ENCODE measurements around the gene SLC38A8. TPM values are rescaled to one million over a fixed set of nuclear protein-coding genes. Genes with fewer than 3 reads are reported as not detected.
A peak's percentile ranks its signal among the peaks of the same experiment; 100 is the strongest.

The SLC38A8 gene
- total RNA-seq, 1 donor from 2014 or later: 3.1 TPM

DNA sequence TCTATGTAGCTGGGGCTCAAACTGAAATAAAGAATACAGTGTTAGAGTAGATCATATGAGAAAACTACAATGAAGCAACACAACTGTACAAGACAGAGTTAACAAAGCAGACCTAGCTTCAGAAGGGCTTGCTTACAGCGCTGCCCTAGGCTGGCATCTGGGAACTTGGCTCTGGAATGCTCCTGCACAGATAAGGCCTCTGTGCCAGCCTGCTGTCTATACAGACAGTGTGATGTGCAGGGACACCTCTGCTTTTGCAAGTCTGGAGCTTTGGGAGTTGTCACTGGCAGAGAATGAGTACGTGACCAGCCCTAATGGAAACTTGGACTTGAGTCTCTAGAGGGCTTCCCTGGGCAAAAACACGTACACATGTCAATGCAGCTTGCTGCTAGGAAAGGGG lies 32.1 kb upstream of the SLC38A8 start:
- no peak for DNase-seq (ENCODE audit: missing footprints)

DNA sequence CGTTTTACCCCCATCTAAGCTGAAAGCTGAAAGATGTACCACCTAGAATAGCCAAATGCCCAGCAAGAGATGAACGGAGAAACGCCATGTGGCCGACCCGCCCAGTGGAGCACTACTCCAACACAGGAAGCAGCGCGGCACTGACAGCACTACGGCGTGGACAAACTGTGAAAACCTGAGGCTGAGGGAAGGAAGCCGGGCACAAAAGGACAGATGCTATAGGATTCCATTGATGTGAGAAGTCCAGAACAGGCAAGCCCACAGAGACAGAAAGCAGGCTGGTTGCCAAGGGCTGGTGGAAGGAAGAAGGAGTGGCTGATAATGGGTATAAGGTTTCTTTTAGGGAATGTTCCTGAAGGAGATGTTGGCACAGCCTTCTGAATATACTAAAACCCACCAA lies 29.4 kb upstream of the SLC38A8 start:
- ATAC-seq (no peak), DNase-seq (ENCODE audit: missing footprints) (no peak)
- intact Hi-C loops (cut with DNase I): no loop called here

More for the DNA sequence above, 32.1 kb upstream of the SLC38A8 start:
- peak; percentile 95 for ATAC-seq
- intact Hi-C loops (cut with DNase I): no loop called here

DNA sequence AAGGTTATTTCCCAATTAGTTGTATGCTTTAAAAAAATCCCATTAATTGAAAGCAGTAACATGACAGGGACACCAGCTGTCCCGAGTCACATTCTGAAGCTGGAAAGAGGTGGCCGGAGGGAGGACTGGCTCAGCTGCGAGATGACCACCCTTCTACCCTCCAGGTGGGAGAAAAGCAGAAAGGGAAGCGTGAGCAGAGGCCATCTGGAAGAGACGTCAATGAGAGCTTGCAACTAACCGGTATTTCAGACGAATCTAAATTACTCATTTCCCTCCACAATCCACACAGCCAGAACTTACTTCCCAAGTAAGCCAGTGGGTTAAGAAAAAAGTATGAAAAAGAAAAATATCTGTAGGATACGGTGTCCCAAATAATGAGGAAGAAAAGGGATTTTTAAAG lies 28.5 kb upstream of the SLC38A8 start:
- intact Hi-C loops (cut with DNase I): no loop called here
- DNase-seq (ENCODE audit: missing footprints) (no peak), ATAC-seq (no peak)

DNA sequence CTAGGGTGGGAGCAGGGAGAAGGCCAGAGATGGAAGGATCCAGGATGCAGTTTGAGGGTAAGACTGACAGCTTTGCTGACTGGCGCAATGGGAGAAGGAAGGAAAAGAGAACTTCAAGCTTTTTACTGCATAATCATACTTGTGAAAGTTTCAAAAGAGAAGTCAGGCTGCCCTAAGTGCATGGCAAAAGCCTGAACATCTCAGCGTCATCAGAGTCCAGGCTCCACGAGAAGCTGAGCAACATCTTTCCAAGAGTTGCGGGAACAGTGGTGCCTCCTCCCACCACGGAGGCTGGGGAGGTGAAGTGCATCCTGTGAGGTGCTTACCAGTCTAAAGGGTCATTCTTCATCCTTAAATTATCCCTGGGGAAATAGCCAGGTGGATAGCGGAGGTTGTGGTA lies 26.9 kb upstream of the SLC38A8 start:
- ATAC-seq: no peak
- intact Hi-C loops (cut with DNase I): no loop called here

DNA sequence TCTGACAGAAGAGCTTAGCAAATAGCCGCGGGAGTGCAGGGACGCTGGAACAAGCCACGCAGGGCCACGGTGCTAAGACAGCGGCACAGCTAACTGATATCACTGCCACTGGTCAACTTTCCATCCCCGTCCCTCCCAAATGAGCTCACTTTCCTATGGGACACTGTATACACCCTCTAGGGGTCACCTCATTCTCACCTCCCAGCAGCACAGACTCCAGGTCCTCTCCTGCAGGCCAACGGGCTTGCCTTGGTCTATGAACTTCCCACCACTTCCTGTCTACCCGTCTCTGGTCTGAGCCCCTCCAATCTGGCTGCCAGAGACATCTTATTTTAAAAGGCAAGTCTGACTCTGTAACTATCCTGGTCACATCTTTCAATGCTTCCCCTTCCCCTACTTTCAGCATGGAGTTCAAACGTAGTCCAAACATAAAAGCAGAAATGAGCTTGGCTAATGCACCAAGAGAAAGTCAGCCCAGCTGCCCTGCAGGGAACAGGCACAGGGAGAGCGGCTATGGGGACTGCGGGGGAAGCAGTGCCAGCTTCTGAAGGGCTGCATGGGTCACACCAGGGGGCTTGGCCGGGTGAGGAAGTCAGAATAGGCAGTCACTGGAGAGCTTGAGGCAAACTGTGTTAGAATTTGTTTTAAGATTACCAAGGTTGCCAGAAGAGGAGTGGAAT lies 26.3 kb upstream of the SLC38A8 start:
- ATAC-seq (no peak), DNase-seq (ENCODE audit: missing footprints) (no peak)
- intact Hi-C loops (cut with DNase I): no loop called here

More for the DNA sequence above, 26.9 kb upstream of the SLC38A8 start:
- no peak for DNase-seq (ENCODE audit: missing footprints)

DNA sequence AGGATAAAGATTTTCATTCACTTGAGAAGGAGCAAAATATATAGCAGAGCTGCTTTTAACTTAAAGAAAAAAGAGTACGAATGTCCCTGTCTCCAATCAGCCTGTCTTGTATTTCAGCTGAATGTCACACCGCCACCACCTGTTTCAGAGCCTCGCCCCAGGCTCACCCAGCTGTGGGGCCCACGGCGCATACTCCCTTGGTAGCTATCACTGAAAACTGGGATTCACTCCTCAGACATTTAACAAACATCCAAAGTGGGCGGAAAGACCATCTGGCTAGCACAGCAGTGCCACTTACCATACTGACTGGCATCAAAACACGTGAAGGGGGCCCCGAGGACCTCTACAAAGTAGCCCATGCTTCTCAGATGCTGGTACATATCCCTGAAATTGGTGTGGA lies 25.4 kb upstream of the SLC38A8 start:
- ATAC-seq (no peak), DNase-seq (ENCODE audit: missing footprints) (no peak)
- intact Hi-C loops (cut with DNase I): no loop called here

DNA sequence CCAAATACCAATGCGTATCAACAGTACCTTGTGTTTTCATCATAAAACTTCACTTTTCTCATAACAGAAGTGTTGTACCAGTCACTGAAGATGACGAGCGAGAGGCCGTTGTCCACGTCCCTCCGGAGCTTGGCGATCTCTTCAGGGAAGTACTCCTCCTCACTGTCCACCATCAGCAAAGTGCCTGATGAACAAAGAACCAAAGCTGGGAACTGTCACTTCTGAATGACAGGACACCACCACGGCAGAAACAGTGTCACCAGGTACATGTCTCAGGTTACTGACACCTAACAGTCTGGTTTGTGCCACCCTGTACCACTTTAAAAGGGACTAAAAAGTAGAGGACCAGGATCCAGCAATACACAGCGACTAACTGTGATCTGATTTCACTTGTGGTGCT lies 25.0 kb upstream of the SLC38A8 start:
- ATAC-seq (no peak), DNase-seq (ENCODE audit: missing footprints) (no peak)
- intact Hi-C loops (cut with DNase I): no loop called here

DNA sequence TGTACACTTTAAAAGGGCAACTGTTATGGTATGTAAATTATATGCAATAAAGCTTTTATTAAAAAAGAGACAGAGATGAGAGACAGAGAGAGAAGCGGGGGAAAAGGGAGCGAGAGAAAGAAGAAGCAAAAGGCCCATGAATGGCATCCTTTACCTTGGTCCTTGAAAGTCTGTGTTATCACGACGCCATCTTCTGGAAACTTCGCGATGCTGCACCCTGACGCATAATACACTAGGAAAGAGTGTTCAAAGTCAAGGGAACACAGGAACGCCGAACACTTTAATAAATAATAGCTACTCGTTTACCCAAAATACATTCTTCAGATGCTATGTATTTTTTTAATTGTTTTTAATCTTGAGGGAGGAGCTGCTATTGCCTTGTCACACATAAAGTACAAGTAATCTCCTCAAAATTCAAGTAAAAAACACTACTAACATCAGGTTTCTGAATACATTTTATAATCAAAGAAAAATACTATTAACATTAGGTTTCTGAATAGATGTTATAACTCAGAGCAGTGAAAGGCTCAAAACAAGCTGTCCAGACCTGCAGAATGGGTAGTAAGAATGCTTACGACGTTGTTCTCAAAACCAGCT lies 23.0 kb upstream of the SLC38A8 start:
- peak; percentile 42 for ATAC-seq
- DNase-seq (ENCODE audit: missing footprints): no peak

DNA sequence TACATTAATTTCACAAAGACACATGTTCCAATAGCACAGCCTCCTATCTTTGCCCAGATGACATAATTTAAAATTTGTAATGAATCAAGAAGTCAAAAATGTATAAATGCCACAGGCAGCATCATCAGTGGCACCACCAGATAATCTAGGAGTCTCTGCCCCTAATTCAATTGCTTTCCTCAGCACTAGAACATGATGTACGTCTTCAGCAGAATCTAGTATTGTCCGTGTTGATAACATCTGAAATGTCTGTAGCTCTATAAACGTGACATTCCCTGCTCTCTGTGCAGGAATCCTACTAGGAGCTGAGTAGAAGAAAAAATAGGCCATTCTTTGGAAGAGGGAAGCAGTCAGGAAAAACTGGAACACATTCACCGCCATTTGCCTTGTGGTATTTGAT lies 21.4 kb upstream of the SLC38A8 start:
- DNase-seq (ENCODE audit: missing footprints) (no peak), ATAC-seq (no peak)
- intact Hi-C loops (cut with DNase I): loop anchor here (1.0 to 5.0 kb wide), 2 partner anchors 96 to 237 kb away; partner anchors contain the start of gene NECAB2

More for the DNA sequence above, 23.0 kb upstream of the SLC38A8 start:
- intact Hi-C loops (cut with DNase I): no loop called here

DNA sequence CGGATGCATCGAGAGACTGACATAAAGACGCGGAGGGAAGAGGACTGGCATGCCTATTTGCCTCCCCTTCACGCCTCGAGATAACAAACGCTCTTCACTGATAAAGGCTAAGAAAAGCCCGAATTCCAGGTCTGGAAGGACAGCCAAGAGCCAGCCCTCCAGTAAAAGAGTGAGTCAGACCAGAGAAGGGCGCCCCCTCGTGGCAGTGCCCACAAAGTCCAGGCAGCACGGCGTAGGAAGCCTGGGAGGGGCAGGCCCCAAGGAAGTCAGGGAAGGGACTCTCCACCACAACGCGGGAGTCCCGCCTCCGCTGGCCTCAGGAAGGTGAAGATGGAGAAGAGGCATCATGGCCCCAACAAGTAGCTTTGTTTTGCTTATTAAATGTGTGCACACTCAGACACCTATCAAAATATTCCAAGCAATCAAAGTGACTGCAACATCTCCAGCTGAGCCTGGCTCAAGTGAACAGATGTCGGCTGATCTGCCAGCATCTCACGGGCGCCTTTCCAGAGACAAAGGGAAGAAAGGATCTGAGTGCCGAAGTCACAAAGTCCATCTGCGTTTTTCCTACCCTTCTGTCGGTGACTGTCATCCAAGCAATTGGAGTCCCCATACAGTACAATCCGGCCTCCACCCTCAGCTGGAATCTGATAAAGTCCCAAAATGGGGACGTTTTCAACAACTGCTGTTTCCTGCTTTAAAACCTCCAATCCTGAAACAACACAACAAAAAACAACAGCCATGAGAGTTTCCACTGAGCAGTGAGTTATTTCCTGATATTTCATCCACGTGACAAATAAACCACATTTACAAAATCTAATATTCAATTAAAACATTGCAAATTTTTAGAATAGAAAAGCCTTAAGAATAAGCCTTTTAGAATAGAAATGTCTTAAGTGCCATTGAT lies 20.4 kb upstream of the SLC38A8 start:
- peak; percentile 82 for ATAC-seq
- peak; percentile 91 for DNase-seq (ENCODE audit: missing footprints)
- intact Hi-C loops (cut with DNase I): loop anchor here (1.0 to 5.0 kb wide), 2 partner anchors 95 to 236 kb away; partner anchors contain the start of gene NECAB2

DNA sequence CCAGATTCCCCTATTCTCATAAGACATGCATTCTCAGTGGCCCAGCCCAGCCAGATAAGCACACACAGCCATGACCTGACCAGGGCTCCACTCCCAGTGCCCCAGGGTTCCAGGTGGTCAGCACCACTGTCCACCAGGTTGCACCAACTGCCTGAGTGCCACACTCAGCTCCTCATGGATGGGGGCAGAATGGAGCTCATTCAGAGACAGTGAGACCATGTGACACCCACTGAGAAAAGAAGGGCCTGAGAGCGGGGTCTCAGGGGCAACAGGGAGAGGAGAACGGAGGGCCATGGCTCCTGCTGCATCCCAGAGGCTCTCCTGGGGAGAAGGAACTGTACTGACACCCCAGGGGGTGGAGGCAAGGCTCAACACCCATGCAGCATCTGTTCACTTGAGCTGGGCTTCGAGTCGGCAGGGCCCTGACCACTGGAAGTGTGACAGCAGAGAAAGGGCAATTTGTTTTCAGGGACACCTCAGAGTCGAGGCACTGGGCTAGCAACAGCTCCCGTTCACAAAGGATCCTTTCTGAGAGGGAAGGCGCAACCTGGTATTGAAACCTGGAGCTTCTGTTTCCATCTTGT lies 18.7 kb upstream of the SLC38A8 start:
- ATAC-seq (no peak), DNase-seq (ENCODE audit: missing footprints) (no peak)
- intact Hi-C loops (cut with DNase I): loop anchor here (5.0 kb wide), 1 partner anchor 234 kb away; no protein-coding TSS in a partner anchor

DNA sequence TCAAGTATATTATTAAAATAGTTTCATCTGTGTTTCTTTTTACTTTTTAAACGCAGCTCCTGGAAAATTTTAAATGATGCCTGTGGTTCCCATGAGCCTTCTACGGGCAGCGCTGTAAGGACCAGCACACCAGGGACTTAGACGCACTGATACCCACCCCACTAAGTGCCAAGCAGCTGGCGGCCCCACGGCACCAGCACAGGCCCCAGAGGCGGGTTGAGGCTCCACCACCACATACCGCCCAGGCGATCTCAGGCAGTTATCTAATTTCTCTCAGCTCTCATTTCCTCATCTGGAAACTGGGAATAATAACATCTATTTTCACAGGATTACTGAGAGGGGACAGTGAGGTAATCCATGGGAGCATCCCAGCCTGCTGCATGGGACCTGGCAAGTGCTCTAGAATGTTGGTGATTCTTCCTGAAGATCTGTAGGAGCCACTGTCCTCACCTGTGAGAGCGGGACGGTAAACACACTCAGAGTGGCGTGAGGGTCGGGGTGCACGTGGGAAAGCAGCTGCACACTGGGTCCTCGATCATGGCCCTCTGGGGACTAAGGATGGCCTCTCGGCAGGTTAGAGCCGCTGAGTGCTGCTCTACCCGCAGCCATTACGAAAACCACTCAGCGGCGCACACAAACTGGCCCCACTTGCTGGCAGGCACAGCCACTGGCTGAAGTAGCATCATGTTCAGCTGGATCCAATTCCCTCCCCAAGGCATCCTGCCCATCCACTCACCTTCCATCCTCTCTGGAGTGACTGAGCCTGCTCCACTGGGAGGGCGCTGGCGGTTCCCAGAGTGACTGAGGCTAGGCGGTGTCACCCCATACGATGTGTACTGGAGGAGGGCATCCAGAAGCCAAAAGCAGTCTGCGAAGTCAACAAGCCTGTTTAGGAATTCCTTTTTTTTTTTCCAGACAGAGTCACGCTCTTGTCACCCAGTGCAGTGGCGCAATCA lies 17.6 kb upstream of the SLC38A8 start:
- no peak for DNase-seq (ENCODE audit: missing footprints)
- no peak for ATAC-seq
- intact Hi-C loops (cut with DNase I): loop anchor here (5.0 kb wide), 2 partner anchors 158 to 233 kb away; no protein-coding TSS in a partner anchor

DNA sequence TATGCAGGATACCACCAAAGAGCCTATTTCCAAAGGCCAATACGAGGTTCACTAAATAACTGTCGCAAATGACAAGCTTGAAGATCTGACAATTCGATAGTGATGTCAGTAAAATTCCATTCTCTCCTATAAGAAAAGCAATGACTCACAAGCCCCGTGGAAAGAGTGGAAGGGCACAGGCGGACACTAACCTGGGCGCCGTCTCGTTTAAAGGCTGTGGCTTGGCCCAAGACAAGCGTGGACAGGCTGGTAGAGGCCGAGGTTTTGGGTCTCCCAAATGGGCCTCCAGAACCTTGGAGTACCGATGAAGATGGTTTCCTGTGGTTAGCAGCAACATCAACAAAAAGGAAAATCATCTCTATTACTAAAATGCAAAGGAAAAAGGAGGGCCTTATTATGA lies 16.5 kb upstream of the SLC38A8 start:
- DNase-seq (ENCODE audit: missing footprints) (no peak), ATAC-seq (no peak)
- intact Hi-C loops (cut with DNase I): loop anchor here (5.0 kb wide), 1 partner anchor 157 kb away; no protein-coding TSS in a partner anchor

DNA sequence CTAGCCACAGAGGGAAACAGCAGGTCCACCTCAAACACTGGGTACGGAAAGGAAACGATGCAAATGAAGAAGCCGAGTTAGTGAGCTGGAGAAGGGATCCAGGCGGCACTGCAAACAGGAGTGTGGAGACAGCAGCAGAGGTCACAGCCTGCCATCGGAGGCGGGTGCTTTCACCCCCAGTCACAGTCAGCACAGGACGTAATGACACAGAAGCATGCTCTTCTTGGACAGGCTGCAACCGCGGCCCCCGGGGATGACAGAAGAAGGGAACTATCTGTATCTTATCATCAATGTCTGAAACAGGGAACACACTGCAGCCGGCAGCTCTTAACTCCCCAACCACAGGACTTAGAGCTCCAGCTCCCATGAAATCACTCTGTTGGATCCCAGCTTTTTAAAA lies 16.1 kb upstream of the SLC38A8 start:
- intact Hi-C loops (cut with DNase I): loop anchor here (5.0 kb wide), 1 partner anchor 156 kb away; no protein-coding TSS in a partner anchor
- DNase-seq (ENCODE audit: missing footprints) (no peak), ATAC-seq (peak; percentile 80)

DNA sequence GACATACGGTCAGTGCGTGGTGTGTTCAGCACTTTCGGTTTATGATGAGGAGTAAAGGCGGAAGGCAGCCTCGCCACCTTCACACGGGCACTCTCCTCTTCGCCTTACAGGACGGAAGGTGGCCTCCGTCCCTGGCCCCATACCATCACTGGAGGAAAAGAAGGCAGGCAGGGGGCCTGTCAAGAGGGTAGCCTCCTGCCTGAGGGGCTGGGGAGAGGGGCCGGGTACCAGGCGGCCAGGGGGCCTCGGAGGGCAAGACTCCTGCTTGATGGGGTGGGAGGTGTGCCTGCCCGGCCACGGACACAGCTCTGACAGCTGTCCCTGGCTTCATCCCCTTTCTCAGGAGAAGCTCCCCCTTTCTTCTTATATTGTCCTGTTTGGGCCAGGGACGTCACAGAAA lies 15.6 kb upstream of the SLC38A8 start:
- DNase-seq (ENCODE audit: missing footprints) (no peak), ATAC-seq (no peak)
- intact Hi-C loops (cut with DNase I): loop anchor here (5.0 kb wide), 1 partner anchor 156 kb away; no protein-coding TSS in a partner anchor

DNA sequence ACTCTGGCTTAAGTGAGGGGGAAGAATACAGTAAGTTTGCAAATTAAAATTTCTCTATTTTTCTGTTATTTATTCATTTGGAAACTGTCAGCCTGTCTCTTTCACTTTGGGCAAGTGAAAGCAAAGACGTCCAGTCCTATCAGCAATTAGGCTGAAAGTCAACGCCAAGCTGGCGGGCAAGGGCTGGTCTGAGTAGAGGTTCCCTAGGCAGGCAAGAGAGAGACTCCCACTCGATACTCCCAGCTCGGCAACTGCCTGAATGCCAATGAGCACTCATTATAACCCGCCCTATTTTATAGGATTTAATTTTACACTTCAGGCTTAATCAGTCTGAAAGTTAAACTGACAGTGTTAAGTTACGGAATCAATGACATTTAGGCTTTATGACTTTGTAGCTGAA lies 14.3 kb upstream of the SLC38A8 start:
- ATAC-seq (peak; percentile 43), DNase-seq (ENCODE audit: missing footprints) (no peak)
- intact Hi-C loops (cut with DNase I): loop anchor here (5.0 kb wide), 1 partner anchor 155 kb away; no protein-coding TSS in a partner anchor

DNA sequence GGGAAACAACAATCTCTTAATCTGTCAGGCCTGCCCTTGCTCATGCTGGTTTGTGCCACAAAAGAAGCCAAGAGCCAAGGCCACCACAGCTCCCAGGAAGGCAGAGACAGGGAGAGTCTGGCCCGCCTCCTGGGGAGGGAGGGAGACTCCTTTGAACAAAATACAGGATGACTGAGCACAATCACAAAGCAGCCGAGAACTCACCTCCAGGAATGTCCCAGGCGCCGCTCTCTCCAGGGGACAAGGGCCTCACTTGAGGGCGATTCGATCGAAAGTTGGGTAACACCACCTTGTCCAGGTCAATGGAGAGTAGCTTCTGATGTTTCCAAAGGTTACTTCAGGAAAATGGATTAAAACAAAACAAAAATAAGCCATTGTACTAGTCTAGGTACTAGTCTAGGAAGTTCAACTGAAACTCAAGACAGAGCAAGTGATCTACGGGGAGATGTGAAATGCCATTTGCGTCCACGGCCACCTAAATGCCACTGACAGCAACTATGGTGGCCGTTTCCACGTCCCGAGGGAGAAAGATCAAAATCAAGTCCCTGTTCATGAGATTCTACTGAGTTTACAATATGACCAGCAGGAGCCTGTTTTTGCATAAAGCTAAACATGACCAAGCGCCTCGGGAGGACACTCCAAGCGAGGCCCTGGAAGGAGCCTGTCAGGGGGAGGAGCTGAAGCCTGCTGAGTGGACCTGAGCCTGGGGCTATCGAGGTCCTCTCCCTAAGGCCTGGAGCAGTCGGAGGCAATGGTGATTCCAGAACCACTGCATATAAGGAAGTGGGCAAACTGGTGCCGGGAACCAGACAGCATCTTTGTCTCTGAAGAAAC lies 13.4 kb upstream of the SLC38A8 start:
- DNase-seq (ENCODE audit: missing footprints): no peak
- intact Hi-C loops (cut with DNase I): loop anchor here (5.0 kb wide), 1 partner anchor 154 kb away; no protein-coding TSS in a partner anchor

More for the DNA sequence above, 13.4 kb upstream of the SLC38A8 start:
- ATAC-seq: no peak

Measured in Right ventricle myocardium inferior (tissue), 1 donor.